GM18520 (cell line): Measurements from ENCODE around the gene PSD2.

ENCODE experiments used
- ATAC-seq: cut with Tn5 transposase; IDR thresholded peaks from one replicate; pipeline ENCODE4 v1.9.1; 2021; ENCODE audit not compliant: unreplicated experiment

Gene PSD2

DNA sequence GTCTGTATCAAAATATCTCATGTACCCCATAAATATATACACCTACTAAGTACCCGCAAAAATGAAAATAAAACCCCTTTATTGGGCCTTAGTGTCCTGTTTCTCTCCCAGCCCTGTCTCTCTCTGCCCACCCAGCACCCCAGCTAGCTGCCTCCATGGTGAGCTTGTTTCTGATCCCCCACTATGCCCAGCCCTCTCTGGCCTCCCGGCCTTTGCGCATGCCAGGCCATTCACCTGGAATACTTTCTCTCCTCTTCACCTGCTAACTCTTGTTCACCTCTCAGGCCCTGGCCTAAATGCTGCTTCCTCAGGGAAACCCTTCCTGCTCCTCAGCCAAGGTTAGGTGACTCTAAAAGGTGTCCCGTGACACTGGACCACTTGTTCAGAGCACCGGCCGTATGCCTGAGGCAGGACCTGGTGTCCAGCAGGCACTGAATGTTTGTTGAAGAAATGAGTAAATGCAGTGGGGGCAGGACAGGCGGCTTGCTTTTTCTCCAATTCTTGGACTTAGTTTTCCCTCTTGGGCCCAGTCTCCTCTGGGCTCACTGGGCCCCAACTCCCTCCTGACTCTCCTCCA is 58.5 kb downstream of the PSD2 start:
- ATAC-seq = no peak

DNA sequence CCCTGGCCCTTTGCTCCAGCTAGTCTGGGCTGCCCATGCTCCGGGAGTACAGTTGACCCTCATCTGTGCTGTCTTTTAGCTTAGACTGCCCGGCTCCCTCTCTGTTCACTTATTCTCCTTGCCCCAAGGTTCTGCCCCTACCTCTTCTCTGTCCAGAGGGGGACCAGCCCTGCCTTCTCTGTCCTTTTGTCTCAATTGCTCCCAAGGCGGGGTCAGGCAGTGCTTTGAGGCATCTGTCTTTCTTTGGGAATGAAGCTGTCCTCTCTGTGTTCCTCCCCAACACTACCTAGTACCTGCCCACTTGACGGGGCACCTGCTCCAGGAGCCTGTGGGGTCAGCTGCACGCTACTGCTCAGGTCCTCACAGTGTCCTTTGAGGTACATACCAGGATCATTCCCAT is 59.3 kb downstream of the PSD2 start:
- ATAC-seq = no peak

DNA sequence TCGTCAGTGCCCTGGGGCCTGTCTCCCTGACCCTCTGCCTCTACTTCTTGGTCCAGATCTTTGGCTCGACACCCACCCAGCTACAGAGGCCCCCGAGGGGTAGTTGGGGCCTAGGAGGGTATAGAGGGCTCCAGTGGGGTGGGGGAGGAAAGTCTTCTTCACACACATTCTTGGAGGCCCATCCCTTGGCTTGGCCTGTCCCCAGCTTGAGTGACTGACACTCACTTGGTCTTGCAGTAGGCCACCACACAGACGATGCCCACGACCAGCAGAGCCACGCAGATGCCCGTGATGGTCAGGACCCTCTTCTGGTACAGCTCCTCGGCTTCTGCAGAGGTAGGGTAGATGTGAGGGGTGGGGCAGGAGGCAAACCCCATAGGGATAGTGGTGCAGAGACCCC is 59.8 kb downstream of the PSD2 start:
- no peak for ATAC-seq

DNA sequence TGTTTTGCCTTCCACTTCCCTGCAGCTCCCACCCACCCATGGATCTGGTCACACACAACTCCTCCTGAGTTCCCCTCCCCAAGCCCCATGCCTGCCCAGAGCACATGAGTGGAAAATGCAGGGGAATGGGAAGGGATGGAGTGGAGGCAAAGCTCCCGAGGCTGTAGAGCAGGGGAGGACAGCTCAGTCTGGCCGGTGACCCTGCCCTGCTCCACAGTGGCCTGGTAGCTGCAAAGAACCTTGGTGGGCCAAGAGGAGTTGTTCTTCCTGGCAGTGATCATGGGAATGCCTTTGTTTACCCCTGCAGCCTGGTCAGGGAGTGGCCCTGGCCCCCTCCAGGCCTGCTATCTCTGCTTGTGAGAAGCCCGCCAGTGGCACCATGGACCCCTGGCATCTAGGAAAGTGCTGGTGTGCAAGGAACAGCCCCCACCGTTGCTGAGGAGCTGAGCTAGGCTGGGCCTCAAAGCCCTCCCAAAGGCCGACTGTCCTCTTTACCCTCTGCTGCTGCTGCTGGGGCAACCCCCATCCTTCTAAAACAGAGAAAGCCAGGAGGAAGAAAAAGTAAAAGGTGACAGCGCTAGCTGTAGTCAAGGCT is 60.4 kb downstream of the PSD2 start:
- ATAC-seq = no peak

DNA sequence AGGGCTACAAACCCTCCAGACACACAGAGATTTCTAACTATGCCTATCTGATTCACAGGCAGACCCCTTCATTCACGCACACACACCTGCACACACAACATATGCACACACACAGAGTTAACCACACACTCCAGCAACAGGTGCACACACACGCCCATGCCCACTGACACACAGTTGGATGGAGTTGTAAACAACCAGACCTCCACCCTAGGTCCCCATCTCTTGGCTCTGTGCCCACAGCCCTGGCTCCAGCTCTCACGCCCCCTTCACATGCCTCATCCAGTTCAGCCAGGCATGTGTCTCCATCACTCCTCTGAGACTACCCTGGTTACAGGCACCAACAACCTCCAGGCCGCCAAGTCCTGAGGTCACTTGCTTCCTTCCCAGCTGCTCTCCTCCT is 61.1 kb downstream of the PSD2 start:
- no peak for ATAC-seq

DNA sequence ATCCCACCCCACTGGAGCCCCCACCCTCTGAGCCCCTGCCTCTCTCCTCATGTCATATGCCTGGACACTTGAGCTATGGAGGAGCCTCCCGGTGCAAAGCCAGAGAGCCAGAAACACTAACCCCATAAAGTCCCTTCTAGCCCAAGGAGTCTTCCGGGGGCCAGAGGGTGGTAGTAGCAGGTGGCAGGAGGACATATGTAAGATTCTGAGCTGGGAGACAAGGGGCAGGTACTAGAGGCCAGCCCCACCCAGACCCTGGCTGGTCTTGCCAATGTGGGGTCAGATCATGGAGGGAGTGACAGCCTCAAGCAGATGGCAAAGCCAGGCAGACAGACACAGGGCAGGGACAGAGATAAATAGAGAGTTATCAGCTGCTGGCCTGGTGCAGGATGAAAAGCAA is 63.4 kb downstream of the PSD2 start:
- ATAC-seq = no peak

DNA sequence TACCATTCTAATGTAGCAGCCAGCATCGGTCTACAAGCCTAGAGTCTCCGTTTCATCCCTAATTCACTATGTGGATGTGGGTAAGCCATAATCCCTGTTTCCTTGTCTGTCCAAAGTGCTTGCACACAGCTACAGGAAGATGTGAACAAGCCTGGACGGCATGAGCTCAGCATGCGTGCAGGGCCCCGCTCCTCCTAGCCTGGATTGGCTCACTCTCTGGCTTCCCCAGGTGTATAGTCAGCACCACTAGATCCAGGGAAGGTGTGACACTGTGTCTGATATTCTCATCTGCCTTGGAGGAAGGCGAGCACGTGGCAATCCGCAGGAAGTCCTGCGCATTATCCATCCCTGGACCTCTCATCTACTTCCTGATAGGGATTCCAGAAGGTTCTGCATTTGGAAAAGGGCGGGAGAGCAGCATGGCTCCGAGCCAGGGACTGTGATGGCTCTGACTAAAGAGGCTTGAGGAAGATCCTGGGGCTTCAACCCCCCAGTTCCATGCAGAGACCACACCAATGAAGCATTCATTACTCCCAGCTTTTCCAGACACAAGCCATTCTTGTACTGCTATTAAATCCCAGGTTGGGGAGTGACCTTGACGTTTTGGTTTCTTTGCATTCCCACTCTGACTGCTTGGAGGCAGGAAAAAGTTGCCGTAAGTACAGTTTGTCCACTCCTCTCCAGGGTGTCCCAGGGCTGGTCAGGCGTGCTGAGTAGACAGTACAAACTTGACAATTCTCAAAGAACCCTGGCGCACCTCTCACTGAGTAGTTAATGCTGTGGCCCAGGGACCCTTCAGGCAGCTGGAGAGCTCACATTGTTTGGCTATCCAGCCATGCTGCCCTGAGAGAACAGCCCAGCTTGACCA is 65.6 kb downstream of the PSD2 start:
- ATAC-seq = no peak

DNA sequence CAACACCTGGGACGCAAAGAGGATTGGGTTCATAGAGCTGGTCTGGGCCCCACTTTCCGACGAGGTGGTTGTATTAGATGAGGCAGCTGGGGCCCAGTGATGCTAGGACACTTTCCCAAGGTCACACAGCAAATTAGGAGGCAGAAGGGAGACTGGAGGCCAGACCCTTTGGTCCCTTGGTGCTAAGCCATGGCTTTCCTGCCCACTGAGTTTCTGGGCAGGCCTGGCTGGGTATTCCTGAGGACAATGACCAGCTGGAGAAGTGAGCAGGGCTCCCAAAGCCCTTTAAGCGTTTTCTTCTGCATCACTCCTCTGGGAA is 66.2 kb downstream of the PSD2 start:
- ATAC-seq = no peak

DNA sequence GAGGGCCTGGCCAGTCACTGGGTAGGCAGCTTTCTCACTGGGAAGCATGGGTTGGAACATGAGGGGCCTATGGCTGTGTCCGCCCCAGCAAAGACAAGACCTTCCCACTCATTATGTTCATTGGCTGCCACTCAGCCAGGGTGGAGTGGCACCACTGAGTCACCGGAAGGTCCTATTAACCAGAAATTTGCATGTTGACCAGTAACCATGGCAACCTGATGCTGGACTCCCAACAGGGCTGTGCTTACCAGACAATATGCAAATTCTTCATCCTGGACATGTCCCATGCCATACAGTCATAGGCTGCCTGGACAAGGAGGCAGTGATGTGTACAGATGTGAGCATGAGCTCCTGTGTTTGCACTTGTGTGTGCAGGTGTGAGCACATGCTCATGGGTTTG is 66.7 kb downstream of the PSD2 start:
- peak; percentile 41 for ATAC-seq

DNA sequence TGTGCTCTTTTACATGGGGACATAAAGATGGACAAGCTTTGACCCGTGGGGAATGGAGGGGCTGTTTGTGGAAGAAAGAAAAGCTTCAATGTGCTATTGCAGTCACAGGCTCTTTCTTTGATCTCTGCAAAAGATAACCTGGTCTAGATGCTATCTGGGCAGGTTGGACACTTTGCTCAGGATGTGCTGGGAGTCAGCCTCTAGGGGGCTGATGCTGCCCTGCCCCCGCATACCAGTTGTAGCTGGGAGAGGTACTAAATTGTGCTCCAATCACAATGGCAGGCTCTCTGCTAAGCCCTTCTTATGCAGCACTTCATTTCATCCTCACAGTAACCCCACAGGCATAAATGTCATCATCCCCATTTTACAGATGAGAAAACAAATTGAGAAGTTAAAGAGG is 67.2 kb downstream of the PSD2 start:
- no peak for ATAC-seq

DNA sequence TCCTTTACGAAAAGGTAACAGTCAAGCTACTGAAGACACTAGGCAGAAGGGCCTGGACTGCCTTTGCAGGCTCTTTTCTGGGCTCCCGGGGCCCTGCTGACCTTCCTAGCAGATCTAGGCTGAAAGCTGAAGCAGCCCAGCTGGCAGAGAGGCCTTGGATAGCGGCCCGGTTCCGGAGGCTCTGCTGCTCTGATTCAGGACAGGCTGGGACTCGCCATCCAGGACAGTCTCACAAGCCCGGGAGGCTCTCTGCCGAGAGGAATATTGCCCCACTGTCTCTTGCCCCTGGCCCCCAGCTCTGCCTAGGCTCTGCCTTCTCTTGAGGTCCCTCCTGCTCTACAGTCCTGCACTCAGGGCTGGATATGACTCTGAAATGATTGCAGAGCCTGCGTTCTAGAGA is 67.8 kb downstream of the PSD2 start:
- no peak for ATAC-seq

DNA sequence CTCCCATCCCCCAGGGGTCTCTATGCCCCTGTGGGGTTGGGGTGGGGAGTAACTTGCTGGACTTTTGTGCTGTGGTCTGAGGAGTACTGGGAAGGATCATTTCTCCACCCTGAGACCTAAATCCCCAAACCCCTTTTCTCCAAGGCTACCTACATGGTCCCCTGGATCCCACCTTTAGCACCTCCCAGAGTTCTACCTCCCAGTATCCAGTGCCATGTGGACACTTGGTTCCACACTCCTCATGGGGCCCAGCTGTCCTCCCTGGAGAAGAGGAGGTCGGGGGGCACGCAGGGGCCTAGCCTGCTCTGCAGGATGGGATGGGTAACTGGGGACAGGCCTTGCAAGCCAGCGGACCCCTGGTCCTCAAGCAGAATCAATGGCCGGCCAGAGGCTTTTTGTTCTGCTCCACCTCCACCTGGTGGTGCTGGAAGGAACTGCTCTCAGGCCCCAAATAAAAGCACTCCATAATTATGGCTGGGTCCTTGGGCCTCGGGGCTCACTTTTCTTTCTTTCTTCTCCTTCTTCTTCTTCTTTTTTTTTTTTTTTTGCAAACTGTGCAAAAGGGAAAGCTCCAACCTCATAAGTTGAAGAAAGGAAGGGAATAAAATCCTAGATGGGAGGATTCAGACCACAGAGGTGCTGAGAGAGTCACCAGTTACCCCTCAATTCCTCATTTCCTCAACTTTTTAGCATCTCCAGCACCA is 68.4 kb downstream of the PSD2 start:
- no peak for ATAC-seq

DNA sequence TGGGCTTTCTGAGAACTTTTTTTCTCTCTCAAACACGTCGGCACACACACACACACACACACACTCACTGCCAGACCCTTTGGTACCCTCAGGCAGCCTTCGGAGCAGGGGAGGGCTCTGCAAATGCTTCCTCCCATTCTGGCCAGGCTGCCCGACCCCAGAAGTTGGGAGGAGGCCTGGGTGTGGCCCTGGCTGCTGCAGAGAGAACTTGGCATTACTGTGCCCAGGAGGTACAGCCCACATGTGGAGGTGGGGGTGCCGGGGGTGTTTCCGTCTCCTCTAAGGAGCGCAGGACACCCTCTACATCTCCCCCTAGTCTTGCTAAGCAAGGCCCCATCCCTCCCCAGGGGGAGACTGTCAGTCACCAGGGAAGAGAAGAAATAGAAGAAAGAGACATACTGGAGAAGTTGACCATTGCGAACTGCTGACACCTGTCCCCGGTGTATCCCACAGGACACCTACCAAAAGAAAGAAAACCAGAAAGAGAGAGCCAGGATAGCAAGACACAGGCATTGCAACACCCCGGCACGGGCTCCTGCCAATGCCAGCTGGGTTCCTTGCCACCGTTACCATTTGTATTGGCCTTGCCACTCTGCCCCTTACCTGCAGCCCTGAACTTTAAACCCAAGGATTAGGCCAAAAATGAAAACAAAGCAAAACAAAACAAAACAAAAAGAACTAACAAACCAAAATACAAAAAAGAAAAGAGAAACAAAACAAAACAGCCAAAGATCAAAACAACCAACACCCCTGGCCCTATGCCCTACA is 69.3 kb downstream of the PSD2 start:
- ATAC-seq = no peak

DNA sequence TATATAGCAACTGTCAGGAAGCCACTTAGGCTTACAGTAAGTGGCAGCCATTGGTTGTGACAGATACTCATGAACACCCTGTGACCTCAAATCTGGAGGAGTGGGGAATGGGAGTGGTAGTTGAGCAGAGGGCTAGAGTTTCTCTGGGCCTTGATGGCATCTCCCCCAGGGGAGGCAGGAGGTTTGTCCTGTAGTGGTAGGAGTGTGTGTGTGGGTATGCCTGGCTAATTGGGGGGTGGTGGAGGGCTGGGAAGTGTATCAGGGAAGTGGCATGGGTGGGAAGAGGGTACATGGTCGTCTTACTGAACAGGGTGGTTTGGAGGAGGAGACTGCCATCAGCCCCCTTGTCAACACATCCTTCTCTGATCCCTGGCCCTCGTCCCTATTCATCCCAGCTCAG is 71.5 kb downstream of the PSD2 start:
- ATAC-seq = no peak

DNA sequence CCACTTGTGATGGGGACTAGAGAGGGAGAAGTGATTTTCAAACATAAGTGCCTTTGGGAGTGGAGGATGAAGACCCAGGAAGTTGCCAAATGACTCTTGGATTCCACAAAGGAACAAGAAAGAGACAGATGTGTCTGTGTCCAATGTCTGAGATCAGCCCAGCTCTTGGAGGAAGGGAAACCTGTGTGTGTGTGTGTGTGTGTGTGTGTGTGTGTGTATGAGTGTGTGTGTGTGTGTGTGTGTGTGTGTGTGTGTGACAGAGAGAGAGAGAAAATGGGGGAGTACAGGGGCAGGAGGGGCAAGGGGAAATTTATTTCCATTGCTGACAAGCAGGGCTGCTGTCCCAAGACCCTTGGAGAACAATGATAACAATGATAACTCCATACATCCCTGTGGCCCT is 72.0 kb downstream of the PSD2 start:
- ATAC-seq = no peak

DNA sequence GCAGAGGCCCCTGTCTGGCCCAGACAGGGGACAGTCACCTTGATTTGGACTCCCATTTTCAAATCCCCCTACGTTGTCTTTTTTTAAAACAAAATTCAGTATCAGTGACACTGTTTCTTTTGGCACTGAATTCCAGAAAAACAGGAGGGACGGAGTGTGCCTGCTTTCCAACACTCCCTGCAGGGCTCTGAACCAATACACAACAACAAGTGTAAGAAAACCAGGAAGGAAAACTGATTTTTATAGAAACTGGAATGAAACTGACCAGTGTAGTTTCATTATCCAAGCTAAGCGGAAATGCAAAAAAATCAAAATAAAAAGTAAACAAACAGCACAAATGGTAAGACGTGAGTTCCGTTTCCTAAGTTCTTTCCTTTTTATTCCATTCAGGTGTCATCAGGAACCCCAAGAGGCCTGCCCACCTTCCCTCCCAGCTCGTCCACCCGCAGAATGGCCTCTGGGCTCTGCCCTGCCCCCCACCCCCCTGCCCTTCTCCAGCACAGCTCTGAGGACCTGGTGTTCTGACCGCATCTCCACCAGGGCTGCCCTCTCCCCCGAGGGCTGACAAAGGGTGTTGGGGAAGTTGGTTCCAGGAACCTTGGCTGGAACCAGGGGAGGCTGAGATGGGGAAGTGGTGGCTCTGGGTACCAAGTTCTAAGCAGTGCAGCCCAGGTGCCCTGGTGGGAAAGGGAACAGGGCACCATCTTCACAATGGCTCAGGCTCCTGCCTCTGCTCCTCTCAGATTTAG is 73.6 kb downstream of the PSD2 start:
- no peak for ATAC-seq

DNA sequence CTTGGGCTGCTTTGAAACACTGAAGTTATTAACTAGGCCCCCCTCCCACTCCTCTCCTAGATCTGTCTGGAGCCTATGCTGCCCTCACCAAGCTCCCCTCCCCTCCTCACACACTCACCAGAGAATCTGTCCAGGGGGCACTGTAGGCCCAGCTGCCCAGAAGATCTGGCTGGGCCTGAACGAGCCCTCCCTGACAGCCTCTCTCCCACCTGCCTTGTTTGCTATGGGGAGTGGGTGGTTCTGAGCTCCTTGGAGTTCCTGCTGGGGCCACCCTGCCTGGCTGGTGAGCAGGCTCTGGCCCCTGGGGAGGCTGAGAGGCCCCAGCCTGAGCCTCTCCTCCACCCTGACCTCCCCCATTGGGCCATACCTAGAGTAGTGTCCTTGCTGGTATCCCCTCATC is 75.1 kb downstream of the PSD2 start:
- ATAC-seq = no peak

DNA sequence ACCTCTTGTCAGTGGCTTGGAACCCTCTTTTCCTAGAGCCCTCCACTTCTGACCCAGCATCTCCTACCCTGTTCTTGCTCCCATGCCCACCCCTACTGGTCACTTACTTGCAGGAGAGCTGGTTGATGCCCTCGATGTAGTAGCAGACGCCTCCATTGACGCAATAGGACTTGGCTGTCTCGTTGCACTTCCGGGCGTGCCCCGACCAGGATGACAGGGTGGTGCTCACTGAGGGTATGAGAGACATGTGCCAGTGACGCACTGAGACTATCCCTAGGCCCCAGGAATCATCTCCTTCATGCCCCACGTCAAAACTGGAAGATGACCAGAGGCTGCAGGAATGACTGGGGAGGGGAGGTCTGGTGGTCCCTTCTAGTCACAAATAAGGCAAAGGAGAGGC is 76.0 kb downstream of the PSD2 start:
- no peak for ATAC-seq

DNA sequence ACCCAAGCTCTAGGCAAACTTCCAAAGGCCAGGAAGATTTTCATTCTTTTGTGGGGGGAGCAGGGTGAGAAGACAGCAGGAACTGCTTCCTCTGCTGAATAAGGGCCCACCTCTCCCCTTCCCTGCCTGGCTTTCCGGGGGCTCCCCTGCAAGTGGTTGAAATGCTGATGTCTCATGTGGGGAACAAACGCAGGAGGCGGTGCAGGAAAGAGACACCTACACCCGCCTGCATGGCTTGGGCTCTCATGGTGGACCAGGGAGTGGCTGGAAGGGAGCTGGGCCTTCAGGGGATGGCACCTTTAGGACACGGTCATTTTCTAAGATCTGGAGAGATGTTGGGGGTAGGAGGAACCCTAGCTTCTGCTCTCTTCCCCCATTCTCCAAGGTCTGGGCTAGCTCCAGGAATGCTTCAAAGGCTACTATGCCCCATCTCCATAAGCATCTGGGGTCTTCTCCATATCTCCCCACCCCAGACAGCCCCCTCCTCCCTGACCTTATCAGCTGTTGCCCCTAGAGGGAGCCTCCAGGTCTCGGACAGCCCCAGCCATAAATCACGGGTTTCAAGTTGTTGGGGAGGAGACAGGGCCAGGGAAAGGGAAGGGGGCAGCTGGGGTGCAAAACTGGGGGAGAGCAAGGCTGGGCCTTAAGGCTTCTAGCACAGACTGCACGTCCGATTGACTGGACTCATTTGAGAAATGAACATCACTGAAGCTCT is 76.6 kb downstream of the PSD2 start:
- ATAC-seq = no peak
